RWPE2 (cell line): ENCODE results near the gene TMEM229B.

Source experiments
- ATAC-seq: fragments of 200-7000 bp; cut with Tn5 transposase; 3 replicates; pipeline ENCODE4 v1.9.1; 2021; ENCODE audit warnings: low read depth
- DNase-seq: peaks from one replicate; pipeline ENCODE4 v3.0.0-alpha.2; 2020; ENCODE audit warnings: low spot score
- H3K27ac ChIP-seq: fragments of 450-650 bp; 2 replicates; pipeline ENCODE4 v1.5.1; 2017; ENCODE audit warnings: mild to moderate bottlenecking; ENCODE audit not compliant: poor library complexity, severe bottlenecking
- H3K27me3 ChIP-seq: fragments of 250-450 bp; sonication (Bioruptor Pico); 2 replicates; pipeline ENCODE4 v1.5.1; 2021; ENCODE audit warnings: mild to moderate bottlenecking, moderate library complexity; ENCODE audit not compliant: insufficient read depth, poor library complexity, severe bottlenecking
- H3K36me3 ChIP-seq: fragments of 250-450 bp; sonication (Bioruptor Pico); 2 replicates; pipeline ENCODE4 v1.5.1; 2020; ENCODE audit warnings: low read depth, mild to moderate bottlenecking, moderate library complexity
- H3K4me1 ChIP-seq: fragments of 250-450 bp; sonication (Bioruptor Pico); 2 replicates; pipeline ENCODE4 v1.5.1; 2021; ENCODE audit warnings: mild to moderate bottlenecking, moderate library complexity; ENCODE audit not compliant: insufficient read depth, poor library complexity, severe bottlenecking
- H3K4me3 ChIP-seq: fragments of 250-450 bp; sonication (Bioruptor Pico); 2 replicates; pipeline ENCODE4 v1.5.1; 2021; ENCODE audit warnings: mild to moderate bottlenecking, moderate library complexity; ENCODE audit not compliant: severe bottlenecking
- H3K9me3 ChIP-seq: fragments of 250-450 bp; sonication (Bioruptor Pico); 2 replicates; pipeline ENCODE4 v1.5.1; 2021; ENCODE audit warnings: mild to moderate bottlenecking, moderate library complexity; ENCODE audit not compliant: severe bottlenecking
- TF ChIP-seq, protein P1 (sequence below): fragments of 450-650 bp; IDR thresholded peaks from one replicate; pipeline ENCODE4 v1.5.1; 2017; ENCODE audit warnings: mild to moderate bottlenecking, moderate library complexity; ENCODE audit not compliant: poor library complexity, severe bottlenecking

Gene TMEM229B

DNA sequence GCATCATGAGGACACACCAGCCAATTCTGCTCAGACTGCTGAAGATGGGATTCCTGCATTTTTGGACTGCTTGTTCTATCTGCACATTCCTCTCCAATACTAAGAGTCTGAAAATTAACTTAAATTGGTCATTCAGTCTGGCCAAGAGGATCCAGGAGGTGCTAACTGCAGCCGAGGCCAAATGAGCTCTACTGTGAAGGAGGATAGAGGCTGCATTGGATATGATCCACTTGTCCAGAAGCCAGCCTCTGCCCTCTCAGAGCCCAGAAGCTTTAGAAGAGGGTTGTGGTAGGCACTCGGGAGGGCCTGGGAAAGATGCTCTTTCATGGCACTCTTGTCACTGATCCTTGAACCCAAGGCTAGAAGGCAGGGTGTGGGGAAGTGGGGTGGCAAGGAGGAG is 39.4 kb downstream of the TMEM229B start:
- no peak overlapping the region for H3K27ac ChIP-seq
- no peaks in the 10 kb centered on the region for H3K36me3 ChIP-seq
- no peak for ATAC-seq
- TF ChIP-seq, protein P1, sequence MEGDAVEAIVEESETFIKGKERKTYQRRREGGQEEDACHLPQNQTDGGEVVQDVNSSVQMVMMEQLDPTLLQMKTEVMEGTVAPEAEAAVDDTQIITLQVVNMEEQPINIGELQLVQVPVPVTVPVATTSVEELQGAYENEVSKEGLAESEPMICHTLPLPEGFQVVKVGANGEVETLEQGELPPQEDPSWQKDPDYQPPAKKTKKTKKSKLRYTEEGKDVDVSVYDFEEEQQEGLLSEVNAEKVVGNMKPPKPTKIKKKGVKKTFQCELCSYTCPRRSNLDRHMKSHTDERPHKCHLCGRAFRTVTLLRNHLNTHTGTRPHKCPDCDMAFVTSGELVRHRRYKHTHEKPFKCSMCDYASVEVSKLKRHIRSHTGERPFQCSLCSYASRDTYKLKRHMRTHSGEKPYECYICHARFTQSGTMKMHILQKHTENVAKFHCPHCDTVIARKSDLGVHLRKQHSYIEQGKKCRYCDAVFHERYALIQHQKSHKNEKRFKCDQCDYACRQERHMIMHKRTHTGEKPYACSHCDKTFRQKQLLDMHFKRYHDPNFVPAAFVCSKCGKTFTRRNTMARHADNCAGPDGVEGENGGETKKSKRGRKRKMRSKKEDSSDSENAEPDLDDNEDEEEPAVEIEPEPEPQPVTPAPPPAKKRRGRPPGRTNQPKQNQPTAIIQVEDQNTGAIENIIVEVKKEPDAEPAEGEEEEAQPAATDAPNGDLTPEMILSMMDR, result no peak
- no peak for DNase-seq
- no peaks in the 10 kb centered on the region for H3K9me3 ChIP-seq
- H3K4me3 ChIP-seq, result no peak overlapping the region
- peaks cover 12% of the 10 kb centered on the region for H3K4me1 ChIP-seq
- H3K27me3 ChIP-seq, result no peaks in the 10 kb centered on the region

DNA sequence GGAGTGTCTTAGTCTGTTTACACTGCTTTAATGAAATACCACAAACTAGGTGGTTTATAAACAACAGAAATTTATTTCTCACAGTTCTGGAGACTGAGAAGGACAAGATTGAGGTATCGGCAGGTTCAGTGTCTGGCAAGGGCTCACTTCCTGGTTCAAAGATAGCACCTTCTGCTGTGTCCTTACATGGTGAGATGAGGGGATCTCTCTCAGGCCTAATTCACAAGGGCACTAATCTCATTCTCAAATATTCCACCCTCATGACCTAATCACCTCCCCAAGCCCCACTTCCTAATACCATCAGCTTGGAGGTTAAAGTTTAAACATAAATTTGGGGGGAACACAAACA is 41.5 kb downstream of the TMEM229B start:
- peaks cover 18% of the 10 kb centered on the region for H3K4me1 ChIP-seq
- no peak for DNase-seq

DNA sequence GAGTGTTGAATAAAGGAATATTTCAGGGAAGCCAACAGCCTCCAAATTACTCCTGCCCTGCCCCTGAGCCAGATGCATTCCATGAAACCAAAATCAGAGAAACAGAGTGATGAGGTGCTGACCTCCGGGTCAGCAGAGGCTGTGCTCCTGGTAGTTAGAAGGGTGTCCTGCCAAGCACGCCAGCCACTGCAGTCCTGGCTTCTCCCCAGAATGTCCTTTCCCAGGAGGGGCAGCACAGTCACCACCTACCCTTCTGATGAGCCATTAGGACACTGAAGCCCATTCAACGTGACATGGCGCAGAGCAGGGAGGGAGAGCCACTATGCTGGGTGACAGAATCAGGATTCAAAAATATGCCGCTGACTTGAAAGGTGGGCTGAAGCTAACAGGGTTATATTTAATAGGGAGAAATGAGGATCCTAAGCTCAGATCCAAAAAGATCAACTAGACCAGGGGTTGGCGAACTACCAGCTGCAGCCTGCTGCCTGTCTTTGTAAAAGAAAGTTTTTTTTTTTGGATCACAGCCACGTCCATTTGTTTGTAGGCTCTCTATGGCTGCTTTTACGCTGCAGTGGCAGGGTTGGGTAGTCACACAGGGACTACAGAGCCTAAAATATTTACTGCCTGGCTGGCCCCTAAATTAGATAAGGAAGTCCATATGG is 42.0 kb downstream of the TMEM229B start:
- H3K27ac ChIP-seq, result peak overlapping the region; percentile 80
- no peaks in the 10 kb centered on the region for H3K27me3 ChIP-seq
- no peak overlapping the region for H3K4me3 ChIP-seq
- no peak for DNase-seq
- ATAC-seq, result no peak
- no peaks in the 10 kb centered on the region for H3K36me3 ChIP-seq
- no peaks in the 10 kb centered on the region for H3K9me3 ChIP-seq
- peaks cover 18% of the 10 kb centered on the region for H3K4me1 ChIP-seq
- TF ChIP-seq, protein P1, result no peak

More for the DNA sequence above, 41.5 kb downstream of the TMEM229B start:
- no peak overlapping the region for H3K4me3 ChIP-seq
- H3K27me3 ChIP-seq, result no peaks in the 10 kb centered on the region
- H3K27ac ChIP-seq, result no peak overlapping the region
- H3K36me3 ChIP-seq, result no peaks in the 10 kb centered on the region
- no peaks in the 10 kb centered on the region for H3K9me3 ChIP-seq
- no peak for ATAC-seq
- TF ChIP-seq, protein P1, result no peak

DNA sequence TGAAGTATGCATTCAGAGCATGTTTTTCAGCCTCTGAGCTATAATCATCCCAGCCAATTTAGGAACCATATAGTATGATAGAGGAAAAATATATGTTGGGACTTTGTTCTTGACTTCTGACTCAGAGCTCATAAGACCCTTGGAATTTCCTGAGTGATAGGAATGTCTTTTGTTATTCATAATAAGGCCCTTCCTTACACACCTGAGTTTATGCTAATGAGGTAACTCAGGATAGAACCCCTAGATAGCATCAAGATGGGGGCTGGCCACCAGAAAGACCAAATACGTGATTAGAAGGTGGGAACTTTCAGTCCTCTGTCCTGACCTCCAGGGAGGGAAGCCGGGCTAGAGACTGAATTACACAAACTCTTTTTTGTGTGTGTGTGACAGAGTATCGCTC is 44.1 kb downstream of the TMEM229B start:
- ATAC-seq (peak; percentile 95), DNase-seq (no peak)
- TF ChIP-seq, protein P1, result no peak
- no peaks in the 10 kb centered on the region for H3K36me3 ChIP-seq
- no peak overlapping the region for H3K4me3 ChIP-seq
- H3K4me1 ChIP-seq, result peaks cover 18% of the 10 kb centered on the region
- H3K27me3 ChIP-seq, result no peaks in the 10 kb centered on the region
- no peaks in the 10 kb centered on the region for H3K9me3 ChIP-seq
- peak overlapping the region; percentile 80 for H3K27ac ChIP-seq

DNA sequence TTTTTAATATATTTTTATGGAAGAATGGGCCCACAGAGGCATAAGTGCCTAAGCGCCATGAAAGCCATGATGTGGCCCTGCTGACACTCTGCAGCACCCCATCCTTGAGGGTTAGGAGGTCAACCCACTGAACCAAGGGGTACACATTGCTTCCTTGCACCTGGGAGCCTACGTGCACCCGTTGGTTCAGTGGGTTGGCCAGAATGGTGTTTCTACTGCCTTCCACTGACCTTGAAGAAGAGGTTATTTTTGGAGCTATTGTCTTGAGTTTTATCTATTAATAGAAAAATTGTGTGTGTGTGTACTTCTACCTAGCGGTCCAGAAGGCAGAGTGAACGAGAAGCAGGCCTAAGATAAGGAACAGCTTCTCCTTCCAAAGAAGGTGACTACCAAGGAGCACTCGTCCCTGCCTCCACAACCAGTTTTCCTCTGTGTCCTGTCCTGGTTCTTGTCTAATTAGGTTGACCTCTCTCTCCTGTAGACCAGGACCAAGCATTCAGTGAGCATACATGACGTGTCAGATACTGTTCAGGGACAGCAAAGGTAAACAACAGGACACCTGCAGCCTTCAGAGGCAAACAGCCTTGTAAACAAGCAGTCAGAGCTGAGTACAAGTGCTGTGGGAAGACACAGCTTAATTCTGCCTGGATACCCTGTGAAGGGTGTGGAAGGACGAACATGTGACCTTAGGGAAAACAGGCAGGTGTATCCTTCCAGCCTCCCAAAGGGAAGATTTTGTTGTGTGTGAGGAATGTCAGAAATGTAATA is 46.2 kb downstream of the TMEM229B start:
- peaks cover 18% of the 10 kb centered on the region for H3K4me1 ChIP-seq
- H3K4me3 ChIP-seq, result no peak overlapping the region
- H3K36me3 ChIP-seq, result no peaks in the 10 kb centered on the region
- DNase-seq, result no peak
- no peak for ATAC-seq
- H3K27ac ChIP-seq, result no peak overlapping the region
- no peaks in the 10 kb centered on the region for H3K27me3 ChIP-seq
- TF ChIP-seq, protein P1, result no peak
- no peaks in the 10 kb centered on the region for H3K9me3 ChIP-seq
